Measurements from ENCODE around the gene LTBP2.

DNA sequence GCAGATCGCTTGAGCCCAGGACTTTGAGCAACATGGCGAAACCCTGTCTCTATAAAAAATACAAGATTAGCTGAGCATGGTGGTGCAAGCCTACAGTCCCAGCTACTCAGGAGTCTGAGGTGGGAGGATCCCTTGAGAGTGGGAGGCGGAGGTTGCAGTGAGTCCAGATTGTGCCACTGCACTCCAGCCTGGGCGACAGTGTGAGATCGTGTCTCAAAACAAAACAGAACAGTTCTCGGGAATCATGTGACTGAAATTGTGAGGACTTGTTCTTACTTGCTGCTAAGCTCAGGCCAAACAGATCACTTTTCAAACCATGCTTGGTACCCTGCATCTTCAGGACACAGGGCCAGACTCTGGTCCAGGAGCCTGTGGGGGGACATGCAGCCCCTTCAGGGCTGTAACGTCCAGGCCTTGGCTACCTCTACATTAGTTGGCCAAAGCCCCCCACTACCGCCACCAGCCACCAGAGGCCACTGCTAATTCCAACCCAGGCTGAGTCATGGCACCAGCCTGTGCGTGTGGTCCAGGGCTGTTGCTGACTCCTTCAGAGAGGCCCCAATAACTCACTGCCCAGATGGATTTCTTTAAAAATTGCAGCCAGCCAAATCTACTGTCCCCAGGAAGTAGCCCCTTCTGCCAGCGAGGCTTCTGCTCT, 152.6 kb downstream of the LTBP2 start:
- TF ChIP-seq, protein P1, sequence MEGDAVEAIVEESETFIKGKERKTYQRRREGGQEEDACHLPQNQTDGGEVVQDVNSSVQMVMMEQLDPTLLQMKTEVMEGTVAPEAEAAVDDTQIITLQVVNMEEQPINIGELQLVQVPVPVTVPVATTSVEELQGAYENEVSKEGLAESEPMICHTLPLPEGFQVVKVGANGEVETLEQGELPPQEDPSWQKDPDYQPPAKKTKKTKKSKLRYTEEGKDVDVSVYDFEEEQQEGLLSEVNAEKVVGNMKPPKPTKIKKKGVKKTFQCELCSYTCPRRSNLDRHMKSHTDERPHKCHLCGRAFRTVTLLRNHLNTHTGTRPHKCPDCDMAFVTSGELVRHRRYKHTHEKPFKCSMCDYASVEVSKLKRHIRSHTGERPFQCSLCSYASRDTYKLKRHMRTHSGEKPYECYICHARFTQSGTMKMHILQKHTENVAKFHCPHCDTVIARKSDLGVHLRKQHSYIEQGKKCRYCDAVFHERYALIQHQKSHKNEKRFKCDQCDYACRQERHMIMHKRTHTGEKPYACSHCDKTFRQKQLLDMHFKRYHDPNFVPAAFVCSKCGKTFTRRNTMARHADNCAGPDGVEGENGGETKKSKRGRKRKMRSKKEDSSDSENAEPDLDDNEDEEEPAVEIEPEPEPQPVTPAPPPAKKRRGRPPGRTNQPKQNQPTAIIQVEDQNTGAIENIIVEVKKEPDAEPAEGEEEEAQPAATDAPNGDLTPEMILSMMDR (IDR thresholded peaks at IDR 0.05; ENCODE audit: poor library complexity, severe bottlenecking) = no peak
- no peak for TF ChIP-seq TAF1 (IDR thresholded peaks at IDR 0.05; ENCODE audit: low read depth)
- TF ChIP-seq RAD21 (conservative IDR thresholded peaks at IDR 0.05) = no peak
- TF ChIP-seq, protein P2, sequence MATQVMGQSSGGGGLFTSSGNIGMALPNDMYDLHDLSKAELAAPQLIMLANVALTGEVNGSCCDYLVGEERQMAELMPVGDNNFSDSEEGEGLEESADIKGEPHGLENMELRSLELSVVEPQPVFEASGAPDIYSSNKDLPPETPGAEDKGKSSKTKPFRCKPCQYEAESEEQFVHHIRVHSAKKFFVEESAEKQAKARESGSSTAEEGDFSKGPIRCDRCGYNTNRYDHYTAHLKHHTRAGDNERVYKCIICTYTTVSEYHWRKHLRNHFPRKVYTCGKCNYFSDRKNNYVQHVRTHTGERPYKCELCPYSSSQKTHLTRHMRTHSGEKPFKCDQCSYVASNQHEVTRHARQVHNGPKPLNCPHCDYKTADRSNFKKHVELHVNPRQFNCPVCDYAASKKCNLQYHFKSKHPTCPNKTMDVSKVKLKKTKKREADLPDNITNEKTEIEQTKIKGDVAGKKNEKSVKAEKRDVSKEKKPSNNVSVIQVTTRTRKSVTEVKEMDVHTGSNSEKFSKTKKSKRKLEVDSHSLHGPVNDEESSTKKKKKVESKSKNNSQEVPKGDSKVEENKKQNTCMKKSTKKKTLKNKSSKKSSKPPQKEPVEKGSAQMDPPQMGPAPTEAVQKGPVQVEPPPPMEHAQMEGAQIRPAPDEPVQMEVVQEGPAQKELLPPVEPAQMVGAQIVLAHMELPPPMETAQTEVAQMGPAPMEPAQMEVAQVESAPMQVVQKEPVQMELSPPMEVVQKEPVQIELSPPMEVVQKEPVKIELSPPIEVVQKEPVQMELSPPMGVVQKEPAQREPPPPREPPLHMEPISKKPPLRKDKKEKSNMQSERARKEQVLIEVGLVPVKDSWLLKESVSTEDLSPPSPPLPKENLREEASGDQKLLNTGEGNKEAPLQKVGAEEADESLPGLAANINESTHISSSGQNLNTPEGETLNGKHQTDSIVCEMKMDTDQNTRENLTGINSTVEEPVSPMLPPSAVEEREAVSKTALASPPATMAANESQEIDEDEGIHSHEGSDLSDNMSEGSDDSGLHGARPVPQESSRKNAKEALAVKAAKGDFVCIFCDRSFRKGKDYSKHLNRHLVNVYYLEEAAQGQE (IDR thresholded peaks at IDR 0.05; ENCODE audit: borderline replicate concordance) = no peak
- TF ChIP-seq EP300 (conservative IDR thresholded peaks at IDR 0.05; ENCODE audit: poor library complexity, severe bottlenecking) = no peak
- TF ChIP-seq EZH2 (IDR thresholded peaks at IDR 0.05; ENCODE audit: borderline replicate concordance, insufficient read depth, low read length, poor library complexity, severe bottlenecking) = no peak

Data from neural cell (in vitro differentiated cells).